Activated CD4-positive, alpha-beta T cell treated with anti-CD3 and anti-CD28 coated beads for 24 hours (primary cell): ENCODE data around the gene DCC.

Source experiments
- DNase-seq, 2 donors: peaks; one replicate each; pipeline ENCODE4 v3.0.0-alpha.2; 2020; ENCODE audit warnings: low read depth in 2 of 2

DCC gene

DNA sequence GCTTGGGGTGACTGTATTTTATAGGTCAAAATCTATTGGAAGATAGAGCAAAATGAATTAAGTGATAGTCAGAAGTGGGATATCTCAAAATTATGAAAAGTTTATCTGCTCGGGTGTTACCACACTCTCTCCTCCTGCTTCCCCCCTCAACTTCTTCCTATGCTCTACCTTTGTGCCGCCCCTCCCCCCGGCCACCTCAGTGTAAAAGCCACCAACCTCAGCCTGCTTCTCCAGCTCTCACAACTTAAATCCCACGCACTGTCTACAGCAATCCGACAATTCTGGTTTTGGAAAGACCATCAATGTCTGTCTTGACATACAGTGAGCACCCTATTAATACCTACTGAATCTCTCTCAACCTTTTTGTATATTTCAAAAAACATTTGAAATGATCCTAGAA lies 164.6 kb downstream of the DCC start:
- DNase-seq: no peak

GRCh38 chr18:52510139-52510538 lies 170.1 kb downstream of the DCC start:
- no peak for DNase-seq

- no peak for DNase-seq
Observed at GRCh38 chr18:52518086-52518485, 178.1 kb downstream of the DCC start.

DNA sequence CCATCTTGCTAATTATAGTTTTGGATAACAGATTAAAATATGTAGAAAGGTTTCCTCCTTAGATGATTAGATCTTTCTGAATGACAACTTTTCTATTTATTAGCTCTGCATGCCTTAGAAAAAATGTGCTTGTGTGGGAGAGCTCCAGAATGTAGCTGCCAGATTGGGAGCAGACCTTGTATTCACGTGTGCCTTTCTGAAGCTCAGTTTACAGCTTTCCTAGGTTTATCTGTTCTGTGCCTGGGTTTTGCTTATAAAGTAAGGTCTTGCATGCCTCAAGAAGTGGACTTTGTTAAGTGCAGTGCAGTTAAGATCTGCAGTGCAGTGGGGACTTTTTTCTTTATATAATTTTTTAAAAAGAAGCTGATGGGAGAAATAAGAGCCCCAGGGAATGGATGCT lies 179.0 kb downstream of the DCC start:
- no peak for DNase-seq

- no peak for DNase-seq
Observed at GRCh38 chr18:52523566-52523965, 183.6 kb downstream of the DCC start.

- DNase-seq: no peak
Observed at GRCh38 chr18:52531836-52532235, 191.8 kb downstream of the DCC start.

- no peak for DNase-seq
Observed at GRCh38 chr18:52536039-52536438, 196.0 kb downstream of the DCC start.

GRCh38 chr18:52537261-52537660 lies 197.3 kb downstream of the DCC start:
- no peak for DNase-seq

- DNase-seq: no peak
Observed at GRCh38 chr18:52541056-52541455, 201.1 kb downstream of the DCC start.

- no peak for DNase-seq
Observed at GRCh38 chr18:52544086-52544485, 204.1 kb downstream of the DCC start.

DNA sequence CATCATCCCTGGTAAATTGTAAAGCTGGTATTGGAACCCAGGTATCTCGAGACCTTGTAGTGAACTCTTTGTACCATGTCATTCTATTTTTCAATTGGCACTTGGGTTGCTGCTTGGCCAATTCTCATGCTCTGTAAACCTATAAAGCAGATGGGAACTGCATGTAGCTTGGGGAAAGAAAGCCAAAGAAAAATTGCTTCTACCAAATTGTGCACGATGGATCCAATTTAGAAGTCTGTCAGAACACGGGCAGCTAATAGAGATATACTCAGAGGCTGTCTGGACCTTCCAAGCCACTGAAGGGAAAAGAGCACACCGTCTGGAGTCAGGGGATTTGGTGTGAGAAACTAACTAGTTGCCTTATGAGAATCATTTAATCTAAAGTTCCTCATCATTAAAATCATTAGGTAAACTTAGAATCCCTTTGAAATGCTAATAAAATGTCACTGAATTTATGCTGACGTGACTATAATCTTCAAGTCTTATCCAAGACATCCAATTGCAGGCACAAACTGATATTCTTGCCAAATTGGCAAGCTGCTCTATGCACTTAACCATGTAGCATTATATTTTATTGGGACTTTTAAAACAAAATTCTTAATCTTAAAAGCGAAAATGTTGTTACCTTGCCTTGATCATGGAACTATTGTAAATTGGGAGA lies 206.8 kb downstream of the DCC start:
- DNase-seq: no peak

DNA sequence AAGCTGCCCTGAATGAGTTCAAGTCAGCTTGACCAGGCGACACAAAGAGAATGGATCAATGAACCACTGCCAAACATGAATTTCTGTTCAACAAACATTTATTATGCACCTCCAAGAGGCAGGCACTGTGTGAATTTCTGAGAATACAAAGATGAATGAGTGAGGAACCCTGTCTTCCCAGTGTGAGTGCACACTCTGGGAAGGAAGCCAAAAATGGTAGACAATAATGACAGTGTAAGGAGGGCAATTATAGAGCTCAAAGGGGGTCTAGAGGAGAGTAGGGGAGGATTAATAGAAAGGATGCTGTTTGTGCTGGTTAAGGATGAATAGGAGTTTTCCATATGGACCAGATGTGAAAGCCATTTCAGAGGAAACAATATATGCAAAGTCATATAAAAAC lies 213.4 kb downstream of the DCC start:
- DNase-seq: no peak

DNA sequence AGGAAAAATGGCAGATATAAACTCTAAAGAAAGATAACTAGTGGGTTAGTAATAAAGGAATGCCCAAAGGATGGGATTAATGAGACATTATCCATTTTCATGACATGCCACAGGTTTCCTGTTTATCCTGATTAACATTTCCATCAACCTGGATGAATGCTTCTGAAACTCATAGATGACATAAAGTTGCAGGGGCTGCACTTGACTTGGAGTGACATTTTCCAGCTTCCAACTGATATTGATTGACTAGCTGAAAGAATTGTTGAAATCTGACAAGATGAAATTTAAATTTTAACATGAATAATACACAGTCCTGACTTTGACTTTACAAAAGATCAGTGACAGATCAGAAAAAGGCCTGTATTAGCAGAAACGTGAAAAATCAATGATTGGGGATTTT lies 214.2 kb downstream of the DCC start:
- no peak for DNase-seq

- DNase-seq: no peak
Observed at GRCh38 chr18:52567360-52567759, 227.4 kb downstream of the DCC start.

- DNase-seq: no peak
Observed at GRCh38 chr18:52569492-52569891, 229.5 kb downstream of the DCC start.

GRCh38 chr18:52570975-52571374 lies 231.0 kb downstream of the DCC start:
- DNase-seq: no peak

GRCh38 chr18:52572036-52573000 lies 232.3 kb downstream of the DCC start:
- no peak for DNase-seq

- DNase-seq: no peak
Observed at GRCh38 chr18:52577795-52578194, 237.8 kb downstream of the DCC start.

DNA sequence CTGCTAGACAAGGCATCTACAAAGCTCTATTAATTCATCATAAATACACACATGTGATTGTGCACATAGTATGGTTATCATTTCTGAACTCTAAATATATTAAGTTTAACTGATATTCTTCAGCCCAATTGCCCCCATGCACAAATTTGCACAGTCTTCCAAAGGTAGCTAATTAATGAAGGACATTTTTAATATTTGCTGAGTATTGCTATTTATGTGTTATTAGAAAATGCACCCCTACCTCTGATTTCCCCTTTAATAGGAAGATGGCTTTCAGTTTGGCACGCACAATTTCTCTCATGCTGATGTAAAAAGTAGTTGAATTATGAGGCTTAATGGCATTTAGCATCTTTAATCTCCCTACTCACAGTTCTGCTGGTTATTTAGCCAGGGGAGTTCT lies 242.1 kb downstream of the DCC start:
- no peak for DNase-seq

GRCh38 chr18:52582516-52582915 lies 242.5 kb downstream of the DCC start:
- DNase-seq: no peak

DNA sequence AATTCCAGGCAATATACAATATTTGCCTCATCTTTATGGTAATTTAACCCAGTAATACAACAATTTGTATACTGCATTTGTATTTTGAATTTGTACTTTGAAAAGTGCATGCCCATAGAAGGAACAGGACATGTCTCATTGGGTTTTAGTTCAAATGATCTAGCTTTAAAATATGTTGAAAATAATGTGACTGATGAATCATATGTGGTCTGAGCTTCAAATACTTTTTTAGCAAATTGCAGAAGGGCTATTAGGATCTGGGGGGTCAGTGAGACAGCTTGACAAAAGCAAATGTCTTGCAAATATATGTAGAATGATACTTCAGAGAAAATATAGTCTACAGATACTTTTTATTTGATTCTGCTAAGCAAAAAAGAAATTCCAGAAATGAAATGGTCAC lies 248.9 kb downstream of the DCC start:
- DNase-seq: no peak

DNA sequence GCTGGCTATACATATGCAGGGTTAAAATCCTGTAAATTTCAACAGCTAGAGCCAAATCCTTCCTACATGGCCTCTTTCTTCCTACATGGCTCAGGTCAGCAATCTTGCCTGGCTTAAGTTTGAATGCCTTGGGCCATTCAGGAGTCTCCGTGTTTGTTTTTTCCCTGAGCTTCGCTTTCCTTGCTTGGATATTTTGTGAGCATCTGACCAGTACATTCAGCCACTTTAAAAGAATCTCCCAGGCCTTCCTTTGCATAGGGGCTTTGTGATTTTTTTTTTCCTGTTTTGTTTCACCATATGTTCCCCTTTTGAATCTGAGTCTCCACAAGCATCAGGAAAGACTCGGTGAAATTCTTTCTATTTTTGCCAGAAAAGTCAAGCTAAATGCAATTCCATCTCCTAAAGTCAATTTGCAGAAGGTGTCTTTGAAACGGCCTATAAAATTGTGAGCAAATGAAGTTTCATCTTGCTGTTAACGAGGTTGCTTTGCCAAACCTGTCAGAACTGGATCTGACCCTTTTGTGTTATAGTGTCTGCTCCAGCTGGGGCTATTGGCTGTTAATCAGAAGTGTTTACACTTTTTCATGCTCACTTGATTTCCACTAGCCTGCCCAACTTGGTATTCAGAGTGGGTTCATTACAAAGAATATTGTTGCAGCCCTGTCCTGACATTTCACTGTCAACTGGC lies 256.9 kb downstream of the DCC start:
- no peak for DNase-seq

GRCh38 chr18:52598921-52599320 lies 258.9 kb downstream of the DCC start:
- no peak for DNase-seq
